Uterus (tissue), 2 donors: ENCODE measurements around the gene IFNB1.

Experiments used
- POLR2A ChIP-seq, 2 donors: fragments of 450-650 bp; IDR thresholded peaks; one replicate each; pipeline ENCODE4 v1.6.1; 2016; ENCODE audit warnings: antibody characterized with exemption in 2 of 2, mild to moderate bottlenecking in 1 of 2, moderate library complexity in 1 of 2
- TF ChIP-seq, protein P1 (sequence below), 4 experiments: fragments of 200-600 bp in 2 of 4; fragments of 450-650 bp in 2 of 4; sonication (generic) in 2 of 4; IDR thresholded peaks; one replicate each; pipeline ENCODE4 v1.5.1; 2016 to 2019; ENCODE audit warnings: antibody characterized with exemption in 4 of 4, mild to moderate bottlenecking in 2 of 4, moderate library complexity in 1 of 4

GRCh38 chr9:21042466-21042865 lies 35.3 kb downstream of the IFNB1 start:
- TF ChIP-seq, protein P1, sequence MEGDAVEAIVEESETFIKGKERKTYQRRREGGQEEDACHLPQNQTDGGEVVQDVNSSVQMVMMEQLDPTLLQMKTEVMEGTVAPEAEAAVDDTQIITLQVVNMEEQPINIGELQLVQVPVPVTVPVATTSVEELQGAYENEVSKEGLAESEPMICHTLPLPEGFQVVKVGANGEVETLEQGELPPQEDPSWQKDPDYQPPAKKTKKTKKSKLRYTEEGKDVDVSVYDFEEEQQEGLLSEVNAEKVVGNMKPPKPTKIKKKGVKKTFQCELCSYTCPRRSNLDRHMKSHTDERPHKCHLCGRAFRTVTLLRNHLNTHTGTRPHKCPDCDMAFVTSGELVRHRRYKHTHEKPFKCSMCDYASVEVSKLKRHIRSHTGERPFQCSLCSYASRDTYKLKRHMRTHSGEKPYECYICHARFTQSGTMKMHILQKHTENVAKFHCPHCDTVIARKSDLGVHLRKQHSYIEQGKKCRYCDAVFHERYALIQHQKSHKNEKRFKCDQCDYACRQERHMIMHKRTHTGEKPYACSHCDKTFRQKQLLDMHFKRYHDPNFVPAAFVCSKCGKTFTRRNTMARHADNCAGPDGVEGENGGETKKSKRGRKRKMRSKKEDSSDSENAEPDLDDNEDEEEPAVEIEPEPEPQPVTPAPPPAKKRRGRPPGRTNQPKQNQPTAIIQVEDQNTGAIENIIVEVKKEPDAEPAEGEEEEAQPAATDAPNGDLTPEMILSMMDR (IDR thresholded peaks at IDR 0.05): no peak
- TF ChIP-seq POLR2A (IDR thresholded peaks at IDR 0.05): no peak
